ENCODE measurements around the gene ADNP2.

DNA sequence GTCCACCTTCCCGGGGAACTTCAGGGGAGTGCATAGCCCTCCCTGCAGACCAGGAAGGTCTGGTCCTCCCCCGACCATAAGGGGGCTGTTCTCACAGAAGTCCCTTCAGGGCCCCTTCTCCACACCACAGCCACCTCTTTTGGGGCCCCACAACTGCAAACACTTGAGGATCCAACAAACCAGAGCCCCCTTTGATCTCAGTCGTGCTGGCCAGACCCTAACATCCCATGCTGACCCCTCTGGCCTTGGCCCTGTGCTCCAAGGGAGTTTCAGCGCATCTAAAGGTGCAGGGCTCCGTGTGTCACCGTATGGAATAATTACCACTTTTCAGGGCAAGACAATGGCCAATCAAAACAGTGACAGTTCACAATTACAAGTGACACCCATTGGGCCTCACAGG, 57.7 kb downstream of the ADNP2 start:
- TF ChIP-seq, protein P1, sequence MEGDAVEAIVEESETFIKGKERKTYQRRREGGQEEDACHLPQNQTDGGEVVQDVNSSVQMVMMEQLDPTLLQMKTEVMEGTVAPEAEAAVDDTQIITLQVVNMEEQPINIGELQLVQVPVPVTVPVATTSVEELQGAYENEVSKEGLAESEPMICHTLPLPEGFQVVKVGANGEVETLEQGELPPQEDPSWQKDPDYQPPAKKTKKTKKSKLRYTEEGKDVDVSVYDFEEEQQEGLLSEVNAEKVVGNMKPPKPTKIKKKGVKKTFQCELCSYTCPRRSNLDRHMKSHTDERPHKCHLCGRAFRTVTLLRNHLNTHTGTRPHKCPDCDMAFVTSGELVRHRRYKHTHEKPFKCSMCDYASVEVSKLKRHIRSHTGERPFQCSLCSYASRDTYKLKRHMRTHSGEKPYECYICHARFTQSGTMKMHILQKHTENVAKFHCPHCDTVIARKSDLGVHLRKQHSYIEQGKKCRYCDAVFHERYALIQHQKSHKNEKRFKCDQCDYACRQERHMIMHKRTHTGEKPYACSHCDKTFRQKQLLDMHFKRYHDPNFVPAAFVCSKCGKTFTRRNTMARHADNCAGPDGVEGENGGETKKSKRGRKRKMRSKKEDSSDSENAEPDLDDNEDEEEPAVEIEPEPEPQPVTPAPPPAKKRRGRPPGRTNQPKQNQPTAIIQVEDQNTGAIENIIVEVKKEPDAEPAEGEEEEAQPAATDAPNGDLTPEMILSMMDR (IDR thresholded peaks at IDR 0.05; ENCODE audit: low read depth, low read length), result no peak
- TF ChIP-seq POLR2A (IDR thresholded peaks at IDR 0.05; ENCODE audit: extremely low read depth, insufficient read length), result no peak

Data from NB4 (cell line).